Osteocyte (in vitro differentiated cells): ENCODE data around the gene CDH22. TPM values are rescaled to one million over a fixed set of nuclear protein-coding genes. Genes with fewer than 3 reads are reported as not detected.

Source experiments
- DNase-seq: peaks from one replicate; pipeline ENCODE4 v3.0.0; 2021; ENCODE audit warnings: mixed read lengths; ENCODE audit not compliant: unreplicated experiment; ENCODE audit errors: extremely low spot score
- H3K27ac Mint-ChIP-seq: one replicate; pipeline ENCODE4 v1.8.0; 2021; ENCODE audit warnings: mild to moderate bottlenecking, mixed read lengths; ENCODE audit not compliant: unreplicated experiment
- H3K27me3 Mint-ChIP-seq: one replicate; pipeline ENCODE4 v1.8.0; 2021; ENCODE audit warnings: mixed read lengths; ENCODE audit not compliant: unreplicated experiment
- H3K36me3 Mint-ChIP-seq: one replicate; pipeline ENCODE4 v1.8.0; 2021; ENCODE audit warnings: mixed read lengths; ENCODE audit not compliant: unreplicated experiment
- H3K4me1 Mint-ChIP-seq: one replicate; pipeline ENCODE4 v1.8.0; 2021; ENCODE audit warnings: mixed read lengths; ENCODE audit not compliant: unreplicated experiment
- H3K4me3 Mint-ChIP-seq: one replicate; pipeline ENCODE4 v1.8.0; 2021; ENCODE audit warnings: mild to moderate bottlenecking, moderate library complexity, mixed read lengths; ENCODE audit not compliant: unreplicated experiment
- H3K9me3 Mint-ChIP-seq: one replicate; pipeline ENCODE4 v1.8.0; 2021; ENCODE audit warnings: mixed read lengths; ENCODE audit not compliant: unreplicated experiment
- total RNA-seq: library from RNA; stranded (reverse); gene quantifications from 2 replicates; pipeline ENCODE4 v1.2.1, GENCODE V29; 2021
- TF ChIP-seq, protein P1 (sequence below): fragments of 200-600 bp; sonication (generic); IDR thresholded peaks from 2 replicates; pipeline ENCODE4 v1.5.0; 2021; ENCODE audit warnings: antibody characterized with exemption, mild to moderate bottlenecking, moderate library complexity

CDH22 gene
- total RNA-seq, 1 donor from 2014 or later: not detected

DNA sequence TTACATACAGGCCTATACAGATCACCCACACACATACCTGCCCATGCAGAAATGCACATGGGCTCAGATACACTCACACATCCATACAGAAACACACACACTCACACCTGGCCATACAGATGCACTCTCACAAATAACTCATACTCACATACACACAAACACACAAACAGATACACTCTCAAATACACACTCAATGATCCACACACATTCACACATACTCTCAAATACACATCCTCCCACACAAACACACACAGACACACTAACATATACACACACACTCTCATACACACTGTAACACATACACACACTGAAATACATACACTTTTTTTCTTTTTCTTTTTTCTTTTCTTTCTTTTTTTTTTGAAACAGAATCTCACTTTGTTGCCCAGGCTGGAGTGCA lies 90.7 kb downstream of the CDH22 start:
- DNase-seq: no peak
- Mint-ChIP-seq H3K9me3 (no peaks in the 10 kb centered on the region), H3K36me3 (no peaks in the 10 kb centered on the region), H3K4me1 (peaks cover 4% of the 10 kb centered on the region), H3K27me3 (peaks cover 10% of the 10 kb centered on the region), H3K27ac (no peak overlapping the region), H3K4me3 (no peak overlapping the region)
- TF ChIP-seq, protein P1, sequence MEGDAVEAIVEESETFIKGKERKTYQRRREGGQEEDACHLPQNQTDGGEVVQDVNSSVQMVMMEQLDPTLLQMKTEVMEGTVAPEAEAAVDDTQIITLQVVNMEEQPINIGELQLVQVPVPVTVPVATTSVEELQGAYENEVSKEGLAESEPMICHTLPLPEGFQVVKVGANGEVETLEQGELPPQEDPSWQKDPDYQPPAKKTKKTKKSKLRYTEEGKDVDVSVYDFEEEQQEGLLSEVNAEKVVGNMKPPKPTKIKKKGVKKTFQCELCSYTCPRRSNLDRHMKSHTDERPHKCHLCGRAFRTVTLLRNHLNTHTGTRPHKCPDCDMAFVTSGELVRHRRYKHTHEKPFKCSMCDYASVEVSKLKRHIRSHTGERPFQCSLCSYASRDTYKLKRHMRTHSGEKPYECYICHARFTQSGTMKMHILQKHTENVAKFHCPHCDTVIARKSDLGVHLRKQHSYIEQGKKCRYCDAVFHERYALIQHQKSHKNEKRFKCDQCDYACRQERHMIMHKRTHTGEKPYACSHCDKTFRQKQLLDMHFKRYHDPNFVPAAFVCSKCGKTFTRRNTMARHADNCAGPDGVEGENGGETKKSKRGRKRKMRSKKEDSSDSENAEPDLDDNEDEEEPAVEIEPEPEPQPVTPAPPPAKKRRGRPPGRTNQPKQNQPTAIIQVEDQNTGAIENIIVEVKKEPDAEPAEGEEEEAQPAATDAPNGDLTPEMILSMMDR: no peak

DNA sequence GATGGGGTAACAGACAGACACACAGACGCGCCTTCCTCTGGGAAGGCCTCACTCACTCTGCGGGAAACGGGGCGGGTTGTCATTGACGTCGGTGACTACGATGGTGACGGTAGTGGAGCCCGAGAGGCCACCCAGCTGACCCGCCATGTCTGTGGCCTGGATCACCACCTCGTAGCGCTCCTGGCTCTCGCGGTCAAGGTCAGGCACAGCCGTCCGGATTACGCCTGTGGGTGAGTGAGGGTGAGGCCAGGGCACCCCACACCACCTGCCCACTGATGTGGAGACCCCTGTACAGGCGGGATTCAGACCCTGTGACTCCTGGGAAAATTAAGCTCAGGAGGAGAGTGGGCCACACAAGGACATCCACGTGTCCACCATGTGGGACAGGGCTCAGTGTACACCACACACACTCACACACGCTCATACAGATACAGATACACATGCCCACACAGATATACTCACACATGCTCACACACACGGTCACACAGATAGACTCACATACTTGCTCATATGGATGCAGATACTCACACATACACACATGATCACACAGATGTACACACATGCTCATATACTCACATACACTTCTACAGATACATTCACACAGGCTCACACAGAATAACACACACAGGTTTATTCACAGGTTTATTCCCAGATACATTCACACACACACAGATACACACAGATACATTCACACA lies 91.4 kb downstream of the CDH22 start:
- H3K27me3 Mint-ChIP-seq: peaks cover 13% of the 10 kb centered on the region
- H3K9me3 Mint-ChIP-seq: no peaks in the 10 kb centered on the region
- DNase-seq: no peak
- H3K4me3 Mint-ChIP-seq: no peak overlapping the region
- peaks cover 4% of the 10 kb centered on the region for H3K4me1 Mint-ChIP-seq
- H3K27ac Mint-ChIP-seq: no peak overlapping the region
- TF ChIP-seq, protein P1: no peak
- no peaks in the 10 kb centered on the region for H3K36me3 Mint-ChIP-seq

DNA sequence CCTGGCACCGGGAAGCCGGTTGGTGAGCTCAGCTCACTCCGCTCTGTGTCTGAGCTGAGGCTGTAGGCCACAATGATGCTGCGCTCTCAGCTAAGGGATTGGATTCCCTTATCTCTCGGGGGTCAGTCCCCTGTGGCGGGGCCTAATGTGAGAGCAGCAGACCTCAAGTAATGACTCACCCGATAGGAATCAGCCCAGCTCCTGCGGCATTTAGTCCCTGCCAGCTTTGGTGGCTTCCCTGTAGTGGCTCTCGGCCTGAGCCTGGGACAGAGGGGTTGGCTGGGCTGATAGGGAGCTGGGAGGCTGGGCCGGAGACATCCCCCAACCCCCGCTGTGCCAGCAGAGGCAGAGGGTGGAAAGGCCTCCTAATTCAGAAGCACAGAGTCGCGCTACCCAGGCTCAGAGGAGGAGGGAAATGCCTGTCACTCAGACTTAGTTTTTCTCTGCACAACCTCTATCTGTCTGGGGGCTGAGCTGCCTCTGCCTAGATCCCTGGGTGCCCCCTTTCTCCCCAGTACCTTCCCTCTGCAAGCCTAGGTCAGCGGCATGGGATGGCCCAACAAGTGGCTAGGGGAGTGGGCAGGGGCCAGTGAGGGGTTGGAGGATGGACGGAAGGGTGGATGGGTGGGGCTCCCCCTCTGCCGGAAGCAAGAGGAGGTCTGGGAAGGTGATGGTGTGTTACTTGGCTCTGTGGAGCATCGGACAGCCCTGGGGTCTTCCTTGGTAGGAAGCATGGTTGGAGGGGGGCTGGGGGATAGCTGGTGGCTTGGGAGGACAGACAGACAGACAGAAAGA lies 92.2 kb downstream of the CDH22 start:
- H3K4me1 Mint-ChIP-seq: peaks cover 4% of the 10 kb centered on the region
- no peaks in the 10 kb centered on the region for H3K9me3 Mint-ChIP-seq
- no peak for DNase-seq
- H3K27me3 Mint-ChIP-seq: peaks cover 14% of the 10 kb centered on the region
- no peak overlapping the region for H3K27ac Mint-ChIP-seq
- H3K36me3 Mint-ChIP-seq: no peaks in the 10 kb centered on the region
- H3K4me3 Mint-ChIP-seq: no peak overlapping the region
- TF ChIP-seq, protein P1: no peak

DNA sequence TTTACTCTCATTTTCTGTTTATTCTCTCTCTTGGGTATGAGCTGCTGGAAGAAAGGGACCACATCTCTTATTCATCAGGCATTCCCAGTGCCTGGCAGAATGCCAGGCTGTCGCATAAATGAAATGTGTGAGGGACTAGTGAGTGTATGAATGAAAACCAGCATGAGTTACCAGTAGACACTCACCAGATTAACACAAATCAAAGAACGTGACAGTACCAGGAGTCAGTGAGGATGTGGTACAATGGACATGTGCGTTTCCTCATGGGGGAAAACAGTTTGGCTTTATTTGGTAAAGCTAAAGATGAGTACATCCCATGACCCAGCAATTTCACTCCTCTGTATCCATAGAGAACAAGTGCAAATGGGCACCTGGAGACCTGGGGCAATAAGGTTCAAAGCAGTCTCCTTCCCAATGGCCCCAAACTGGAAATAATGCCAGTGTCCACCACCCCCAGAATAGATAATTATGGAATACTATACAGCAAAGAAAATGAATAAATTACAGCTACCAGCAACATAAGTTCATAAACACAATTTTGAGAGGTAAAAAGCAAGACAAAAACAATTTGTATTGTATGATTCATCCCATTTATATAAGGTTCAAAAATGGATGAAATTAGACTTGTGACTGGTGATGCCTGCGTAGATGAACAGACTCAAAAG lies 93.3 kb downstream of the CDH22 start:
- Mint-ChIP-seq H3K4me3 (no peak overlapping the region), H3K4me1 (peaks cover 4% of the 10 kb centered on the region), H3K36me3 (no peaks in the 10 kb centered on the region), H3K27me3 (peaks cover 14% of the 10 kb centered on the region), H3K27ac (no peak overlapping the region), H3K9me3 (no peaks in the 10 kb centered on the region)
- TF ChIP-seq, protein P1: no peak
- DNase-seq: no peak
